Large intestine (tissue), 3 donors: Measurements from ENCODE around the gene SLC39A9. TPM values are rescaled to one million over a fixed set of nuclear protein-coding genes. Genes with fewer than 3 reads are reported as not detected.

Source experiments
- DNase-seq, 2 donors: peaks; one replicate each; pipeline versions ENCODE4 v3.0.0 to v3.0.0-alpha.2; 2013
- H3K27ac ChIP-seq: one replicate; pipeline ENCODE4 v1.5.1; 2013; ENCODE audit warnings: low read length
- H3K27me3 ChIP-seq: 2 replicates; pipeline ENCODE4 v1.6.1; 2013; ENCODE audit warnings: low read length; ENCODE audit not compliant: control insufficient read depth, insufficient read depth
- H3K36me3 ChIP-seq: 2 replicates; pipeline ENCODE4 v1.6.1; 2013; ENCODE audit warnings: low read length; ENCODE audit not compliant: control insufficient read depth, insufficient read depth
- H3K4me1 ChIP-seq: one replicate; pipeline ENCODE4 v1.6.1; 2013; ENCODE audit warnings: low read length; ENCODE audit not compliant: control insufficient read depth, insufficient read depth
- H3K4me3 ChIP-seq: one replicate; pipeline ENCODE4 v1.5.1; 2013; ENCODE audit warnings: low read length
- H3K9me3 ChIP-seq: one replicate; pipeline ENCODE4 v1.6.1; 2013; ENCODE audit warnings: mild to moderate bottlenecking, low read depth, low read length, moderate library complexity; ENCODE audit not compliant: control insufficient read depth
- WGBS: methylation state at CpG from one replicate; pipeline ENCODE4 v1.1.5; 2013; ENCODE audit warnings: low lambda C conversion rate; ENCODE audit not compliant: insufficient coverage; 5-methylcytosine and 5-hydroxymethylcytosine counted together
- polyA plus RNA-seq: library from polyadenylated mRNA; unstranded; fragments of 120-200 nt; gene quantifications from one replicate; pipeline ENCODE4 v1.2.1, GENCODE V29; 2013

Gene SLC39A9
- polyA plus RNA-seq, 1 donor = 66.9 TPM

DNA sequence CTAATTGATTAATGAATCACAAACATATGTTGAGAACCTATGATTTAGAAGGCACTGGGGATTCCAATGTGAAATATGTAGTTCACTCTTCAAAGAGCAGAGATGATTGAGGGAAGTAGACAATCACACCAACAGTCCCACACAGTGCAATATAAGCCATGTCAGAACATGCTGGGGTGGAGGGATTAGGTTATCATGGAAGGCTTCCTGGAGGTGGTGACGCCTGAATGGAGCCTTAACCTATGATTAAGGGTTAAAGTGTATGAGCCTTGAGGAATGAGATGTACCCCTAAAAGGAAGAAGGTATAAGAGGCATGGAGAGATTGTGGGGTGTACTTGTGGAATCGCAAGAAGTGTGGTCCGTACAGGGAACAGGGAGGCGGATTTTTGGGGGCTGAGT is 31.7 kb upstream of the SLC39A9 start:
- no peaks in the 10 kb centered on the region for H3K36me3 ChIP-seq
- H3K4me1 ChIP-seq = no peaks in the 10 kb centered on the region
- DNase-seq = no peak
- H3K27me3 ChIP-seq = peaks cover 2% of the 10 kb centered on the region
- WGBS = 100% methylated on average over 1 of the region's 4 CpGs
- H3K9me3 ChIP-seq = no peaks in the 10 kb centered on the region
- H3K27ac ChIP-seq = no peak overlapping the region
- no peak overlapping the region for H3K4me3 ChIP-seq

DNA sequence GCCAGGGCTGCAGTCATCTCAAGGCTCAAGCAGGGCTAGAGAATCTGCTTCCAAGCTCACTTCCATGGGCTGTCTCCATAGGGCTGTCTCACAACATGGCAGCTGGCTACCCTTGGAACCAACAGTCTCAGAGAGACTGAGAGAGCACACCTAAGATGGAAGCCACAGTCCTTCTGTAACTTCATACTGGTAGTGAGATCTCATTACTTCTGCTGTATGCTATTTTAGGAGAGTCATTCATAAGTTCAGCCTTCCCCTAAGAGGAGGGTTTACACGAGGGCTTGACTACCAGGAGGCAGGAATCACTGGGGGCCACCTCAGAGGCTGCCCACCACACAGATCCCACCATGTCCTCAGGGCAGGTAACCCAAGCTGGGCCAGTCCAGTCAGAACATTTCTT is 30.1 kb upstream of the SLC39A9 start:
- WGBS = no CpG with 5 or more reads among the region's 1 CpG
- no peaks in the 10 kb centered on the region for H3K36me3 ChIP-seq
- no peaks in the 10 kb centered on the region for H3K9me3 ChIP-seq
- no peaks in the 10 kb centered on the region for H3K27me3 ChIP-seq
- DNase-seq = no peak
- no peak overlapping the region for H3K4me3 ChIP-seq
- H3K4me1 ChIP-seq = no peaks in the 10 kb centered on the region
- no peak overlapping the region for H3K27ac ChIP-seq

DNA sequence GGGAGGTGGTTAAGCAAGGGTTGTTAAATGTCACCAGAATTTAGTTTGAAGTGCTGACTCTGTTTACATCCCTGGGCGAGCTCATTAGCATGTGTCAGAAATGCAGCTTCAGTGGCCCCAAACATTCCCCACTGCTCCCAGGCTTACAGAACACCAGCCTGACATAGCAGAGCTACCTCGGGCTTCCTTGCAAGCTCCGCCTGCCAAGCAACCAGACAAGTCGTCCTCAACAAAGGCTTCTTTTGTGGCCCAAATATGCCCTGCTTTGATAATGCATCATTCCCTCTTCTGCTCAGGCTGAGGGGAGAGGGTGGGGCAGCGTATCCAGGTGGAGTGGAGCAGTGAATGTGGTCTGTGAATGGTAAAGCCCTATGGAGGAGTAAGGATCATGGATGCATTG is 28.4 kb upstream of the SLC39A9 start:
- no peak overlapping the region for H3K27ac ChIP-seq
- no peak for DNase-seq
- H3K27me3 ChIP-seq = no peaks in the 10 kb centered on the region
- H3K9me3 ChIP-seq = no peaks in the 10 kb centered on the region
- H3K4me1 ChIP-seq = no peaks in the 10 kb centered on the region
- H3K4me3 ChIP-seq = no peak overlapping the region
- no peaks in the 10 kb centered on the region for H3K36me3 ChIP-seq
- no CpG with 5 or more reads among the region's 5 CpGs for WGBS

DNA sequence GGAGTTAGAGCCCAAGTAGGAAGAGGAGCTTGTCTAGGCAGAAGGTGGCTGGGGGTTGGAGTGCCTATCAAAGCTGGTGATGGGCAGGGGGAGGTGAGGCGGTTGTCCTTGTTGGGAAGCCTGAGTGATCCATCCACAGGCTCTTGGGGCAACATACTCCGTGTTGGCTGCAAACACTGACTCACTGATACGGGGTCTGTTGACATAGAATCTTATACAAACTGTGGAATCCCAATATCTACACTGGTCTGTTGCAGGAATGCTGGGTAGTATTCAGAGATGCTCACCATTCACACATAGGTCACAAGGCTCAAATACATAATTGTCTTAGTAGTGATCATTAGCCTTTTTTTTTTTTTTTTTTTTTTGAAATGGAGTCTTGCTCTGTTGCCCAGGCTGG is 26.3 kb upstream of the SLC39A9 start:
- Histone ChIP-seq H3K9me3 (no peaks in the 10 kb centered on the region), H3K4me1 (no peaks in the 10 kb centered on the region), H3K27me3 (no peaks in the 10 kb centered on the region), H3K27ac (no peak overlapping the region), H3K36me3 (peaks cover 5% of the 10 kb centered on the region), H3K4me3 (no peak overlapping the region)
- 60% methylated on average over 1 of the region's 3 CpGs for WGBS
- DNase-seq = no peak

DNA sequence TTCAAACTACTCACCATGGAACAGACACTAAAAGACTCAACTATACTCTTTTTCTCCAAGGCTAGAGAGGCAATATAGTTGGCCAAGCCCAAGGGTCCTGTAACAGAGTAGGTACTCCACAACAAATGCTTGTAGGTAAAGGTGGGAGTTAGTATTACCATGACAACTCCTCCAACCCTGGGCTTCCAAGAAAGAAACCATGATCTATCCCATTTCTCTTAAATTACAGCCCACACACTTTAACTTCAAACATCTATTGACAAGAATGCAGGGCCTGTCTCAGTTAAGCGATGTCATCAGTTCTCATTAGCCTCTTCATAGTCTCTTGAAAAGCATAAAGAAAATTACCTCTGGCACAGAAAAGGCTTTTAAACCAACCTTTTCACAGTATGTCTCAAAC is 25.4 kb upstream of the SLC39A9 start:
- no CpG with 5 or more reads among the region's 1 CpG for WGBS
- peaks cover 5% of the 10 kb centered on the region for H3K36me3 ChIP-seq
- H3K4me1 ChIP-seq = no peaks in the 10 kb centered on the region
- H3K9me3 ChIP-seq = no peaks in the 10 kb centered on the region
- no peak overlapping the region for H3K27ac ChIP-seq
- DNase-seq = no peak
- no peak overlapping the region for H3K4me3 ChIP-seq
- no peaks in the 10 kb centered on the region for H3K27me3 ChIP-seq

DNA sequence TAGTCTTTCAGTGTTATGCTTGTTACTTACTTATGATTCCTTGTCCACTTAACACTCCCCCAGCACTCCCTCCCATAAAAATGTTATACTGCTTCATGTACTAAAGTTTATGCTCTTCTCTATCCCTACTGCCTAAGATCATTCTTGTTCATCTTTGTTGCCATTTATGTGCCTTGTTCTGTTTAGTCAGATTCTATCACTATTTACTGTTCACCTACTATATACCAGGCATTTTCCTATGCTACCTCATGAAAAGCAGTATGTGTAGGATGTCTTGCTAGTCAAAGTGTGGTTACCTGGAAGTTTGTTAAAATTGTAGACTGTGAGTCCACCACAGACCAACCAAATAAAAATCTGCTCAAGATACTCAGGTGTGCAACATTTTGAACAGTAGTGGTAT is 24.3 kb upstream of the SLC39A9 start:
- Histone ChIP-seq H3K9me3 (no peaks in the 10 kb centered on the region), H3K4me1 (no peaks in the 10 kb centered on the region), H3K4me3 (no peak overlapping the region), H3K27me3 (no peaks in the 10 kb centered on the region), H3K27ac (no peak overlapping the region), H3K36me3 (peaks cover 6% of the 10 kb centered on the region)
- no peak for DNase-seq

DNA sequence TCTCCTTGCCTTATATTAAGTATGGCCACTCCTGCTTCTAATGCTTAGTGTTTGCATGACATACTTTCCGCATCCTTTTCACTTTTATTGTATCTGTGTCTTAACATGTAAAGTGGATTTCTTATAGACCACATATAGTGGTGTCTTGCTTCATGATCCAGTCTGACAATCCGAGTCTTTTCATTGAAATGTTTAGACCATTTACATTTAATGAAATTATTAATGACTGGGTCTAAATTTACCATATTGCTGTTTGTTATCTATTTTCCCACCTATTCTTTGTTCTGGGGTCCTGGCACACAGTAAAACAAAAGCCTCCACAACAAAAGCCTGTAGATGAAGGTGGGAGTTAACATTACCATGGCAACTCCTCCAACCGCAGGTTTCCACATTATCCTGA is 23.3 kb upstream of the SLC39A9 start:
- WGBS = no CpG with 5 or more reads among the region's 3 CpGs
- DNase-seq = no peak
- Histone ChIP-seq H3K27ac (no peak overlapping the region), H3K27me3 (no peaks in the 10 kb centered on the region), H3K4me3 (no peak overlapping the region), H3K36me3 (peaks cover 11% of the 10 kb centered on the region), H3K9me3 (no peaks in the 10 kb centered on the region), H3K4me1 (no peaks in the 10 kb centered on the region)

DNA sequence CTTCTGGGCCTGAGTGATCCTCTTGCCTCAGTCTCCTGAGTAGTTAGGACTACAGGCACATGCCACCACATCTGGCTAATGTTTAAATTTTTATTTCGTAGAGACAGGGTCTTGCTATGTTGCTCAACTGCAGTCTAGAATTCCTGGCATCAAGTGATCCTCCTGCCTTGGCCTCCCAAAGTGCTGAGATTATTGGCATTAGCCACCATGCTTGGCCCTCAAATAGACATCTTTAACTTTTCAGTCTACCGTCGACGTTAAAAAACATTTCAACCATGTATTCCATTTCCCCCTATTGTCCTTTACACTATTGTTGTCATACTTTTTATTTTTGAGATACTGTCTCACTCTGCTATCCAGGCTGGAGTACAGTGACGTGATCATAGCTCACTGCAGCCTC is 22.8 kb upstream of the SLC39A9 start:
- H3K9me3 ChIP-seq = no peaks in the 10 kb centered on the region
- H3K27ac ChIP-seq = no peak overlapping the region
- no peaks in the 10 kb centered on the region for H3K4me1 ChIP-seq
- H3K27me3 ChIP-seq = no peaks in the 10 kb centered on the region
- WGBS = no CpG with 5 or more reads among the region's 5 CpGs
- peaks cover 15% of the 10 kb centered on the region for H3K36me3 ChIP-seq
- no peak overlapping the region for H3K4me3 ChIP-seq
- no peak for DNase-seq

DNA sequence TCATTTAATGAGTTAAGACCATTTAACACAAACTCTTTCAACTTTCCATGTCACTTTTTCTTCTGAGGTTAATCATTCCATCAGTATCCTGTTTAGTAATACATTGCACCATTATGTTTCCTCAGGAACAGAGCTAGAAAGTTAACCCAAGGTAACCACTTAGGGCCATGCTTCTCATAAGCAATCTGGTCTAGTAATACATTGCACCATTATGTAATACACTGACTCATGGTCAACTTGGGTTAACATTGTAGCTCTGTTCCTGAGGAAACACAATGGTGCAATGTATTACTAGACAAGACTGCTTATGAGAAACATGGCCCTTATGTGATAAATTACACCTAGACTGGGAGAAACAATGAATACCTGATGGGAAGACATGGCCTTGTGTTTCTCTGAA is 22.1 kb upstream of the SLC39A9 start:
- Histone ChIP-seq H3K36me3 (peaks cover 15% of the 10 kb centered on the region), H3K27ac (no peak overlapping the region), H3K9me3 (no peaks in the 10 kb centered on the region), H3K4me1 (no peaks in the 10 kb centered on the region), H3K4me3 (no peak overlapping the region), H3K27me3 (no peaks in the 10 kb centered on the region)
- peak in 1 of 2 donors; percentile 24 for DNase-seq

DNA sequence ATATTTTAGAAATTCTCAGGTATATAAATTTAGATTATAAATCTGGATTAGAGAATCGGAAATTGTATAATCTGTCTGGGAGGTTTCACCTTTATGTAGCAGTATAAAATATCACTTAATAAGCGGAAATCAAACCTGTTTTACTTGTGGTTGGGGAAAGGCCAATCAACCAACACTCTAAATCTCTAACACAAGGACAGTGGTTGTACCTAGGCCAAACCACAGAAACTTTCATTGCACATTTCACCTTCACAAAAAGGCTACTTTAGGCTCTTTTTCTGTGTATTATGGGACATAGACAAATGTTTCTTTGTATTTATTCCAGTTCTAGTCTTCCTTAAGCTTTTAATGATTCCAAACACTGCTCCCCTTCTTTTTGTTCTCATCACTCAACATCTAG is 20.2 kb upstream of the SLC39A9 start:
- Histone ChIP-seq H3K36me3 (peaks cover 19% of the 10 kb centered on the region), H3K27me3 (no peaks in the 10 kb centered on the region), H3K9me3 (no peaks in the 10 kb centered on the region), H3K27ac (no peak overlapping the region), H3K4me1 (no peaks in the 10 kb centered on the region), H3K4me3 (no peak overlapping the region)
- WGBS = no CpG with 5 or more reads among the region's 2 CpGs
- no peak for DNase-seq

DNA sequence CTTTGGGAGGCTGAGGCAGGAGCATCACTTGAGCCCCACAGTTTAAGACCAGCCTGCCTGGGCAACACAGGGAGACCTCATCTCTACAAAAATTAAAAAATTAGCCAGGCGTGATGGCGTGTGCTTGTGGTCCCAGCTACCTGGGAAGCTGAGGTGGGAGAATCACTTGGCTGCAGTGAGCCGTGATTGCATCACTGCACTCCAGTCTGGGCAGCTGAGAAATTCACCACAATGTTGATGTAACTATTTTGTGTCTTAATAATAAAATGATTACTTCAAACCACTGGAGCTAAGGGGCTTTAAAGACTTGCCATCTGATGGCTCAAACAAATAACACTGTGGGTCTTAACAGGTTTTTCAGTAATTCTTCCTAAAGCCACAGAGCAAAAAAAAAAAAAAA is 11.2 kb upstream of the SLC39A9 start:
- Histone ChIP-seq H3K36me3 (peaks cover 51% of the 10 kb centered on the region), H3K27ac (no peak overlapping the region), H3K4me1 (no peaks in the 10 kb centered on the region), H3K27me3 (no peaks in the 10 kb centered on the region), H3K9me3 (no peaks in the 10 kb centered on the region), H3K4me3 (no peak overlapping the region)
- WGBS = no CpG with 5 or more reads among the region's 3 CpGs
- DNase-seq = no peak
